Liver (tissue), 9 donors: ENCODE results near the gene DNAJC8. TPM values are rescaled to one million over a fixed set of nuclear protein-coding genes. Genes with fewer than 3 reads are reported as not detected.

ENCODE experiments used
- DNase-seq: peaks from one replicate; pipeline ENCODE4 v3.0.0-alpha.2; 2017; ENCODE audit warnings: low spot score
- H3K27ac ChIP-seq, 2 donors: one replicate each; pipeline ENCODE4 v1.7.0; 2013; ENCODE audit warnings: inconsistent platforms in 2 of 2, low read length in 2 of 2, control low read depth in 1 of 2, low read depth in 1 of 2, mild to moderate bottlenecking in 1 of 2
- H3K27me3 ChIP-seq, 4 donors: one replicate each; pipeline versions ENCODE4 v1.6.1 to v1.7.0; 2013; ENCODE audit warnings: low read length in 3 of 4, inconsistent platforms in 1 of 4, mild to moderate bottlenecking in 1 of 4, moderate library complexity in 1 of 4; ENCODE audit not compliant: control insufficient read depth in 4 of 4, insufficient read depth in 4 of 4
- H3K36me3 ChIP-seq, 4 donors: one replicate each; pipeline versions ENCODE4 v1.6.1 to v1.7.0; 2013; ENCODE audit warnings: low read length in 3 of 4, mild to moderate bottlenecking in 3 of 4, low read depth in 1 of 4, moderate library complexity in 1 of 4; ENCODE audit not compliant: control insufficient read depth in 4 of 4, insufficient read depth in 3 of 4
- H3K4me1 ChIP-seq, 4 donors: one replicate each; pipeline versions ENCODE4 v1.6.1 to v1.7.0; 2013; ENCODE audit warnings: low read length in 3 of 4, mild to moderate bottlenecking in 3 of 4, moderate library complexity in 1 of 4; ENCODE audit not compliant: control insufficient read depth in 4 of 4, insufficient read depth in 4 of 4
- H3K4me3 ChIP-seq, 3 donors: one replicate each; pipeline versions ENCODE4 v1.6.1 to v1.7.0; 2013; ENCODE audit warnings: low read length in 3 of 3, control low read depth in 1 of 3, low read depth in 1 of 3, mild to moderate bottlenecking in 1 of 3
- H3K9ac ChIP-seq, 2 donors: one replicate each; pipeline ENCODE4 v1.7.0; 2013; ENCODE audit warnings: low read length in 2 of 2, mild to moderate bottlenecking in 2 of 2, moderate library complexity in 2 of 2, control low read depth in 1 of 2, low read depth in 1 of 2
- H3K9me3 ChIP-seq, 4 donors: one replicate each; pipeline versions ENCODE4 v1.6.1 to v1.7.0; 2013; ENCODE audit warnings: low read length in 3 of 4; ENCODE audit not compliant: control insufficient read depth in 4 of 4
- ATF3 ChIP-seq: IDR thresholded peaks from 2 replicates; pipeline ENCODE4 v1.6.1; 2016; ENCODE audit warnings: antibody characterized with exemption
- CTCF ChIP-seq: fragments of 150-350 bp; IDR thresholded peaks from 2 replicates; pipeline ENCODE4 v1.5.1; 2017; ENCODE audit warnings: improper control_type of control experiment, low read depth, low read length; ENCODE audit not compliant: missing input control
- EGR1 ChIP-seq, 2 donors: IDR thresholded peaks; 2 replicates each; pipeline ENCODE4 v1.6.1; 2016 to 2018; ENCODE audit warnings: antibody characterized with exemption in 2 of 2, low read depth in 2 of 2
- FOXA1 ChIP-seq: IDR thresholded peaks from 2 replicates; pipeline ENCODE4 v1.6.1; 2016; ENCODE audit warnings: antibody characterized with exemption
- FOXA2 ChIP-seq: IDR thresholded peaks from 2 replicates; pipeline ENCODE4 v1.6.1; 2016; ENCODE audit warnings: antibody characterized with exemption
- HNF4A ChIP-seq, 2 donors: conservative IDR thresholded peaks; 2 replicates each; pipeline ENCODE4 v1.6.1; 2016; ENCODE audit warnings: antibody characterized with exemption in 2 of 2, mild to moderate bottlenecking in 2 of 2
- HNF4G ChIP-seq: IDR thresholded peaks from 2 replicates; pipeline ENCODE4 v1.6.1; 2016; ENCODE audit warnings: antibody characterized with exemption
- JUND ChIP-seq, 2 donors: IDR thresholded peaks; 2 replicates each; pipeline ENCODE4 v1.6.1; 2016; ENCODE audit warnings: antibody characterized with exemption in 2 of 2
- MAX ChIP-seq: IDR thresholded peaks from 2 replicates; pipeline ENCODE4 v1.6.1; 2016; ENCODE audit warnings: antibody characterized with exemption
- NR2F2 ChIP-seq: IDR thresholded peaks from 2 replicates; pipeline ENCODE4 v1.6.1; 2016; ENCODE audit warnings: antibody characterized with exemption
- RAD21 ChIP-seq, 2 donors: IDR thresholded peaks; 2 replicates each; pipeline ENCODE4 v1.6.1; 2016; ENCODE audit warnings: antibody characterized with exemption in 2 of 2, mild to moderate bottlenecking in 2 of 2
- REST ChIP-seq: IDR thresholded peaks from 2 replicates; pipeline ENCODE4 v1.6.1; 2016; ENCODE audit warnings: antibody characterized with exemption, mild to moderate bottlenecking
- RXRA ChIP-seq, 2 donors: IDR thresholded peaks; 2 replicates each; pipeline ENCODE4 v1.6.1; 2017 to 2018; ENCODE audit warnings: antibody characterized with exemption in 2 of 2, mild to moderate bottlenecking in 1 of 2
- SP1 ChIP-seq: IDR thresholded peaks from 2 replicates; pipeline ENCODE4 v1.6.1; 2018; ENCODE audit warnings: antibody characterized with exemption, mild to moderate bottlenecking
- TAF1 ChIP-seq: conservative IDR thresholded peaks from 2 replicates; pipeline ENCODE4 v1.6.1; 2016; ENCODE audit warnings: antibody characterized with exemption, mild to moderate bottlenecking
- YY1 ChIP-seq: IDR thresholded peaks from 2 replicates; pipeline ENCODE4 v1.6.1; 2016; ENCODE audit warnings: antibody characterized with exemption, mild to moderate bottlenecking
- WGBS: extraction: QIAGEN DNeasy Blood & Tissue Kit; methylation state at CpG from one replicate; pipeline ENCODE4 v1.1.7; 2013; 5-methylcytosine and 5-hydroxymethylcytosine counted together
- polyA plus RNA-seq, 2 donors: library from polyadenylated mRNA; stranded (reverse) in 1 of 2; unstranded in 1 of 2; fragments of 200-250 nt in 1 of 2; fragments of >200 nt in 1 of 2; fragmentation: Nextera tagmentation in 1 of 2; extraction: Ambion mirVana in 1 of 2; gene quantifications; one replicate each; pipeline versions ENCODE4 v1.2.1 to v1.2.3, GENCODE V29; 2013 to 2015
- total RNA-seq, 2 donors: library from RNA; depleted of rRNA; stranded (reverse); fragments of >200 nt; gene quantifications; one replicate each; pipeline ENCODE4 v1.2.3, GENCODE V29; 2014
- TF ChIP-seq, protein P1 (sequence below): IDR thresholded peaks from 2 replicates; pipeline ENCODE4 v1.6.1; 2016; ENCODE audit warnings: antibody characterized with exemption
- donor health status: healthy.
- donor health status: healthy.
- donor health status: healthy.
- donor health status: healthy.
- donor health status: healthy.

Gene DNAJC8
- total and polyA plus RNA-seq, 4 donors, result 14.9 to 38.6 (median 25.2) TPM

DNA sequence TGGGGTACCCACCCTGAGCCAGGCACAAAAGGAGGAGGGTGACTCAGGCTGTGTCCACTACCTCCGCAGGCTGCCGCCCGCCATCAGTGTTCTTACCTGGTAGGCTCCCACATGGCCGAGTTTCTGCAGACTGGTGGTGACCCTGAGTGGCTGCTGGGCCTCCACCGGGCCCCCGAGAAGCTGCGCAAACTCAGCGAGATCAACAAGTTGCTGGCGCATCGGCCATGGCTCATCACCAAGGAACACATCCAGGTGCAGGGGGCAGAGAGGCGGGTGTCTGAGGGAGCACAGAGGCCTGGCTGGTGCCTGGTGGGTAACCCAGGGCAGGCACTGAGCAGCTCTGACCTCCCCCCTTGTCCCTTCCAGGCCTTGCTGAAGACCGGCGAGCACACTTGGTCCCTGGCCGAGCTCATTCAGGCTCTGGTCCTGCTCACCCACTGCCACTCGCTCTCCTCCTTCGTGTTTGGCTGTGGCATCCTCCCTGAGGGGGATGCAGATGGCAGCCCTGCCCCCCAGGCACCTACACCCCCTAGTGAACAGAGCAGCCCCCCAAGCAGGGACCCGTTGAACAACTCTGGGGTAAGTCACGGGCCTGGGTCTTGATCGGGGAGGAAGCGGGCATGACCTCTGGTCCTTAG, 39.5 kb upstream of the DNAJC8 start:
- Histone ChIP-seq H3K4me3 (no peak overlapping the region), H3K9ac (no peak overlapping the region), H3K9me3 (no peaks in the 10 kb centered on the region), H3K27ac (no peak overlapping the region), H3K27me3 (no peaks in the 10 kb centered on the region), H3K4me1 (peaks cover 12 to 27% (median 23%) of the 10 kb centered on the region in 4 donors), H3K36me3 (peaks cover 16 to 45% (median 28%) of the 10 kb centered on the region in 4 donors)
- WGBS, result 95% methylated on average over 20 of the region's 20 CpGs
- no peak for TF ChIP-seq ATF3
- no peak for TF ChIP-seq MAX
- no peak for TF ChIP-seq RXRA (IDR thresholded peaks at IDR 0.05)
- TF ChIP-seq, protein P1, sequence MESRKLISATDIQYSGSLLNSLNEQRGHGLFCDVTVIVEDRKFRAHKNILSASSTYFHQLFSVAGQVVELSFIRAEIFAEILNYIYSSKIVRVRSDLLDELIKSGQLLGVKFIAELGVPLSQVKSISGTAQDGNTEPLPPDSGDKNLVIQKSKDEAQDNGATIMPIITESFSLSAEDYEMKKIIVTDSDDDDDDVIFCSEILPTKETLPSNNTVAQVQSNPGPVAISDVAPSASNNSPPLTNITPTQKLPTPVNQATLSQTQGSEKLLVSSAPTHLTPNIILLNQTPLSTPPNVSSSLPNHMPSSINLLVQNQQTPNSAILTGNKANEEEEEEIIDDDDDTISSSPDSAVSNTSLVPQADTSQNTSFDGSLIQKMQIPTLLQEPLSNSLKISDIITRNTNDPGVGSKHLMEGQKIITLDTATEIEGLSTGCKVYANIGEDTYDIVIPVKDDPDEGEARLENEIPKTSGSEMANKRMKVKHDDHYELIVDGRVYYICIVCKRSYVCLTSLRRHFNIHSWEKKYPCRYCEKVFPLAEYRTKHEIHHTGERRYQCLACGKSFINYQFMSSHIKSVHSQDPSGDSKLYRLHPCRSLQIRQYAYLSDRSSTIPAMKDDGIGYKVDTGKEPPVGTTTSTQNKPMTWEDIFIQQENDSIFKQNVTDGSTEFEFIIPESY, result no peak
- no peak for TF ChIP-seq YY1
- no peak for TF ChIP-seq RAD21 (IDR thresholded peaks at IDR 0.05)
- TF ChIP-seq CTCF, result no peak
- no peak for TF ChIP-seq HNF4A (conservative IDR thresholded peaks at IDR 0.05)
- no peak for TF ChIP-seq FOXA1
- no peak for TF ChIP-seq HNF4G
- no peak for DNase-seq

- no peak overlapping the region for H3K9ac ChIP-seq
- H3K27ac ChIP-seq, result peak overlapping the region in 1 of 2 donors; percentile 70
- no peaks in the 10 kb centered on the region for H3K9me3 ChIP-seq
- WGBS, result 31% methylated on average over 2 of the region's 2 CpGs
- H3K4me3 ChIP-seq, result no peak overlapping the region
- H3K27me3 ChIP-seq, result no peaks in the 10 kb centered on the region
- peaks cover 22 to 53% (median 45%) of the 10 kb centered on the region in 4 donors for H3K4me1 ChIP-seq
- DNase-seq, result no peak
- peaks cover 13 to 35% (median 23%) of the 10 kb centered on the region in 4 donors for H3K36me3 ChIP-seq
- TF ChIP-seq CTCF (no peak), NR2F2 (no peak), FOXA1 (no peak), YY1 (peak; percentile 40), ATF3 (no peak), HNF4A (conservative IDR thresholded peaks at IDR 0.05) (peak; percentile 36 to 64), REST (no peak), RXRA (IDR thresholded peaks at IDR 0.05) (peak in 1 of 2 donors; percentile 27), HNF4G (no peak), MAX (no peak), TAF1 (no peak), JUND (IDR thresholded peaks at IDR 0.05) (no peak), SP1 (peak; percentile 28), FOXA2 (peak; percentile 72), EGR1 (IDR thresholded peaks at IDR 0.05; ENCODE audit: low read depth in 2 of 2) (no peak)
- TF ChIP-seq, protein P1, result no peak
Observed at GRCh38 chr1:28269529-28269928, 36.7 kb upstream of the DNAJC8 start.
